ENCODE results near the gene YLPM1. TPM values are rescaled to one million over a fixed set of nuclear protein-coding genes. Genes with fewer than 3 reads are reported as not detected.

The YLPM1 gene
- total and polyA plus RNA-seq, 2 donors (not counting 1 experiment from before 2014, with no cell fraction given), result 22.4 to 116 TPM

- Mint-ChIP-seq H3K4me1 (peaks cover 14% of the 10 kb centered on the region), H3K4me3 (no peak overlapping the region), H3K27me3 (no peaks in the 10 kb centered on the region), H3K27ac (no peak overlapping the region), H3K9me3 (ENCODE audit: insufficient read depth) (no peaks in the 10 kb centered on the region)
- TF ChIP-seq EZH2 (IDR thresholded peaks at IDR 0.05; ENCODE audit: borderline replicate concordance, insufficient read depth, low read depth, low read length, poor library complexity, severe bottlenecking), result no peak
- TF ChIP-seq, protein P1, sequence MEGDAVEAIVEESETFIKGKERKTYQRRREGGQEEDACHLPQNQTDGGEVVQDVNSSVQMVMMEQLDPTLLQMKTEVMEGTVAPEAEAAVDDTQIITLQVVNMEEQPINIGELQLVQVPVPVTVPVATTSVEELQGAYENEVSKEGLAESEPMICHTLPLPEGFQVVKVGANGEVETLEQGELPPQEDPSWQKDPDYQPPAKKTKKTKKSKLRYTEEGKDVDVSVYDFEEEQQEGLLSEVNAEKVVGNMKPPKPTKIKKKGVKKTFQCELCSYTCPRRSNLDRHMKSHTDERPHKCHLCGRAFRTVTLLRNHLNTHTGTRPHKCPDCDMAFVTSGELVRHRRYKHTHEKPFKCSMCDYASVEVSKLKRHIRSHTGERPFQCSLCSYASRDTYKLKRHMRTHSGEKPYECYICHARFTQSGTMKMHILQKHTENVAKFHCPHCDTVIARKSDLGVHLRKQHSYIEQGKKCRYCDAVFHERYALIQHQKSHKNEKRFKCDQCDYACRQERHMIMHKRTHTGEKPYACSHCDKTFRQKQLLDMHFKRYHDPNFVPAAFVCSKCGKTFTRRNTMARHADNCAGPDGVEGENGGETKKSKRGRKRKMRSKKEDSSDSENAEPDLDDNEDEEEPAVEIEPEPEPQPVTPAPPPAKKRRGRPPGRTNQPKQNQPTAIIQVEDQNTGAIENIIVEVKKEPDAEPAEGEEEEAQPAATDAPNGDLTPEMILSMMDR (IDR thresholded peaks at IDR 0.05), result no peak
- Histone ChIP-seq H3K9me3 (ENCODE audit: control extremely low read depth in 1 of 3, control insufficient read depth in 2 of 3, insufficient read depth in 1 of 3, low read length in 2 of 3) (no peaks in the 10 kb centered on the region), H3K27me3 (replicated peaks in 1 of 4; ENCODE audit: control extremely low read depth in 1 of 4, control insufficient read depth in 3 of 4, insufficient read depth in 4 of 4, low read length in 3 of 4) (no peaks in the 10 kb centered on the region), H3K4me2 (replicated peaks; ENCODE audit: low read depth, low read length, poor library complexity, severe bottlenecking) (no peak overlapping the region), H3K79me2 (ENCODE audit: control insufficient read depth, insufficient read depth, low read length) (no peaks in the 10 kb centered on the region), H2AFZ (ENCODE audit: insufficient read depth, low read depth, low read length, poor library complexity, severe bottlenecking) (no peak overlapping the region), H3K9ac (ENCODE audit: low read length) (no peak overlapping the region), H3K27ac (ENCODE audit: low read length in 2 of 2) (no peak overlapping the region), H4K20me1 (ENCODE audit: control insufficient read depth, insufficient read depth, low read length, poor library complexity, severe bottlenecking) (no peaks in the 10 kb centered on the region), H3K4me3 (ENCODE audit: control extremely low read depth in 1 of 5, extremely low read depth in 1 of 5, insufficient read depth in 1 of 5, low read depth in 2 of 5, low read length in 4 of 5) (no peak overlapping the region), H3K36me3 (replicated peaks in 1 of 2; ENCODE audit: control extremely low read depth in 1 of 2, control insufficient read depth in 1 of 2, extremely low read depth in 1 of 2, insufficient read depth in 2 of 2, low read length in 1 of 2) (no peaks in the 10 kb centered on the region), H3K4me1 (ENCODE audit: control insufficient read depth in 2 of 2, insufficient read depth in 2 of 2, low read length in 2 of 2) (peaks cover 3 to 12% of the 10 kb centered on the region in 2 donors)
- CTCF ChIA-PET, result interaction anchor here (0.6 to 41.3 kb wide), 5 partner anchors 13 to 363 kb away, joined by 3 to 926 read pairs (median 4); no protein-coding TSS in a partner anchor
- POLR2A ChIA-PET, result no interaction called here
- intact Hi-C loops (cut with micrococcal nuclease), result no loop called here
- no CpG with 5 or more reads among the region's 2 CpGs for WGBS (ENCODE audit: insufficient coverage)
- DNase-seq (no peak), ATAC-seq (ENCODE audit: low read depth) (no peak)
Observed at GRCh38 chr14:74848768-74849167, 85.7 kb downstream of the YLPM1 start.

GRCh38 chr14:74852922-74853530 lies 89.9 kb downstream of the YLPM1 start:
- Mint-ChIP-seq H3K4me1 (peaks cover 27% of the 10 kb centered on the region), H3K4me3 (no peak overlapping the region), H3K27ac (peak overlapping the region; percentile 27), H3K9me3 (ENCODE audit: insufficient read depth) (no peaks in the 10 kb centered on the region), H3K27me3 (no peaks in the 10 kb centered on the region)
- peaks cover 3 to 26% of the 10 kb centered on the region in 2 donors for H3K4me1 ChIP-seq (ENCODE audit: control insufficient read depth in 2 of 2, insufficient read depth in 2 of 2, low read length in 2 of 2)
- H3K27me3 ChIP-seq (replicated peaks in 1 of 4; ENCODE audit: control extremely low read depth in 1 of 4, control insufficient read depth in 3 of 4, insufficient read depth in 4 of 4, low read length in 3 of 4), result no peaks in the 10 kb centered on the region
- H3K4me2 ChIP-seq (replicated peaks; ENCODE audit: low read depth, low read length, poor library complexity, severe bottlenecking), result no peak overlapping the region
- no peak overlapping the region for H3K9ac ChIP-seq (ENCODE audit: low read length)
- ATAC-seq (ENCODE audit: low read depth) (peak; percentile 41), DNase-seq (no peak)
- H3K79me2 ChIP-seq (ENCODE audit: control insufficient read depth, insufficient read depth, low read length), result no peaks in the 10 kb centered on the region
- POLR2A ChIA-PET, result no interaction called here
- CTCF ChIA-PET, result interaction anchor here (8.6 to 41.3 kb wide), 3 partner anchors 8 to 48 kb away, joined by 82 to 926 read pairs (median 193); partner anchors contain the start of genes DLST and PROX2
- H3K27ac ChIP-seq (ENCODE audit: low read length in 2 of 2), result no peak overlapping the region
- TF ChIP-seq, protein P1 (IDR thresholded peaks at IDR 0.05), result no peak
- TF ChIP-seq EZH2 (IDR thresholded peaks at IDR 0.05; ENCODE audit: borderline replicate concordance, insufficient read depth, low read depth, low read length, poor library complexity, severe bottlenecking), result no peak
- intact Hi-C loops (cut with micrococcal nuclease), result no loop called here
- H4K20me1 ChIP-seq (ENCODE audit: control insufficient read depth, insufficient read depth, low read length, poor library complexity, severe bottlenecking), result no peaks in the 10 kb centered on the region
- WGBS (ENCODE audit: insufficient coverage), result 40% methylated on average over 1 of the region's 2 CpGs
- H3K9me3 ChIP-seq (ENCODE audit: control extremely low read depth in 1 of 3, control insufficient read depth in 2 of 3, insufficient read depth in 1 of 3, low read length in 2 of 3), result no peaks in the 10 kb centered on the region
- no peak overlapping the region for H3K4me3 ChIP-seq (ENCODE audit: control extremely low read depth in 1 of 5, extremely low read depth in 1 of 5, insufficient read depth in 1 of 5, low read depth in 2 of 5, low read length in 4 of 5)
- no peak overlapping the region for H2AFZ ChIP-seq (ENCODE audit: insufficient read depth, low read depth, low read length, poor library complexity, severe bottlenecking)
- peaks cover 0 to 3% of the 10 kb centered on the region in 2 experiments for H3K36me3 ChIP-seq (replicated peaks in 1 of 2; ENCODE audit: control extremely low read depth in 1 of 2, control insufficient read depth in 1 of 2, extremely low read depth in 1 of 2, insufficient read depth in 2 of 2, low read length in 1 of 2)

Data from B cell (primary cell).